Activated naive CD4-positive, alpha-beta T cell (primary cell): ENCODE data around the gene GRK3.

Source experiments
- DNase-seq, 4 experiments: peaks; one replicate each; lab custom pipeline; 2025; lab: John Stamatoyannopoulos, UW

The GRK3 gene

GRCh38 chr22:25736378-25737011 lies 172.0 kb downstream of the GRK3 start:
- DNase-seq = no peak

- no peak for DNase-seq
Measured at GRCh38 chr22:25739659-25740344, 175.3 kb downstream of the GRK3 start.

GRCh38 chr22:25741692-25742626 lies 177.5 kb downstream of the GRK3 start, which contains the start of gene MYO18B:
Gene MYO18B (plus strand): TSS chr22:25742188. CDS start chr22:25761093, 18,905 bp downstream.
- no peak for DNase-seq

DNA sequence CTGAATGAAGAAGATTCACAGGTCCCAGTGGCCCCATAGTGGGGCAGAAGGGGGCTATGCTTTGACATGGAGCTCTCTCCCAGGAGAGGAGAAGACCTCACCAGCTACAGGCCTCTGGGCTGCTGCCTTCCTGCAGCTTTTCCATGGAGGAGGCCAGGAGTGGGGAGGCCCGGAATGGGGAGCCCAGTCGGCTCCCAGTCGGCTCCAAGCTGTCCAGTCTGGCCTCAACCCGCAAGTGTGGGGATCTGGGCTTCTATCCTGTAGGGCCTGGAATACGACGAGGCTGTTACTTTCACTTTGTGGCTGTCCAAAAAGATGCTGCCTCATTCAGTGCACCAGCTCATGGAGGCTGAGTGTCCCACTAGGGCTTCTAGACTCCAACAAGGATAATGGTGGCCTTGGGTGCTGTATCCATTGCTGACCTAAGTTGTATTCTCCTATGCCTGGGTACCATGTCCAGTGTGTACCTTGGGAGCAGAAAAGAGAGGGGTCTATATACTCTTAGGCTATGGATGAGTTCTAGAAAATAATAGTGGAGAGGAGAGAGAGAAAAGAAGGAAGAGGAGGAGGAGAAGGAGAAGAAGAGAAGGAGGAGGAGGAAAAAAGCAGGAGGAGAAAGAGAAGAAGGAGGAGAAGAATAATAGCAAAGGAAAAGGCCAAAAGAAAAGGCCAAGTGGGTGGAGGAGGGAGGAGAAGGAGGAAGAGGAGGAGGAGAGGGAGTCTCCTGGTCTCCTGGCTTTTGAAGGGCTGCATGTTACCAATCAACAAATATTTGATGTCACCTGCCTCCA lies 178.6 kb downstream of the GRK3 start:
- DNase-seq = no peak

DNA sequence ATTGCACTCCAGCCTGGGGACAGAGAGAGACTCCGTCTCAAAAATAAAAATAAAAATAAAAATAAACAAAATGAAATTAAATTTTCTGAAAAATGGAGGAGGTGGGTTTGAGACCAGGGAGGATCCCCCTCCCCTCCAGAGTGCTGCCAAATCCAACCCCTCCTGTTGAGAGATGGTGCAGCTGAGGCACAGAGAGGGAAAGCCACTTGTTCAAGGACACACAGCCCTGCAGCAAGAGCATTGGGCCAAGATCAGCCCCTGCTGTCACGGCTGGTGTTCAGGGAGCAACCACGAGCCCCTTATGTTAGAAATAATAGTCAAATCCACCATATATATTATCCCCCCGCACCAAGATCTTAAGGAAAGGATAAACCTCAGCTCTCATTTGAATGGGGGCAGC lies 180.2 kb downstream of the GRK3 start:
- DNase-seq = no peak

- no peak for DNase-seq
Measured at GRCh38 chr22:25745341-25746011, 181.0 kb downstream of the GRK3 start.

- no peak for DNase-seq
Measured at GRCh38 chr22:25746012-25746373, 181.5 kb downstream of the GRK3 start.

DNA sequence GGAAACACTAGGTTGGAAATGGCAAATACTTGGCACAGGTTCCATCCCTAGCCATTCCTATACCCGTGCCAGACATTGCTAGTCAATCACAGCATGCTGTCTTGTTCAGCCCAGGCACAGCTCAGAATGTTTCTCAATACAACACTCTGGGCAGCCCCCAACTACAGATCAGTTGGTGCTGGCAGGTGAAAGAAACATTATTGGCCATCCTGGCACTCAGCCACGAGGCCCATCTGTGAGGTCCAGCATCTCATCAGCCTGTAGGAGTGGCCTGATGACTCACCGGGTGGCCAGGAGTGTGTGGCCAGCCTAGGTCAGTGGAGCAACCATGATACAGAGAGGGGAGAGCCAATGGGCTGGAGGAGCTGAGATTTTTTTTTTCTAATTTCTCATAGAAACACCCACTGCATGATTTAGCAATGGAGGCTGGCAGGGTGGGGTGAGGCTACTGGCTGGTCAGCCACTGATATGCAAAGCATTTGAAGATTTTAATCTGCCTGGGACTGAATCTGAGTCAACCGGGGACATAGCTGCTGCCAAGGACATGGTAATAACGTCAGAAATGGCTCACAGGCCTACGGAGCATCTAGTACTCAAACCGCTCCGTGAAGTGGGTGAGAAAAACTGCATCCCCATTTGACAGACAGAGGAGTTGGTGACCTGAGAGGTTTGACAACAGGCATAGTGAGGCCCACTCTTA lies 182.9 kb downstream of the GRK3 start:
- DNase-seq = no peak

GRCh38 chr22:25748140-25748539 lies 183.7 kb downstream of the GRK3 start:
- DNase-seq = no peak

DNA sequence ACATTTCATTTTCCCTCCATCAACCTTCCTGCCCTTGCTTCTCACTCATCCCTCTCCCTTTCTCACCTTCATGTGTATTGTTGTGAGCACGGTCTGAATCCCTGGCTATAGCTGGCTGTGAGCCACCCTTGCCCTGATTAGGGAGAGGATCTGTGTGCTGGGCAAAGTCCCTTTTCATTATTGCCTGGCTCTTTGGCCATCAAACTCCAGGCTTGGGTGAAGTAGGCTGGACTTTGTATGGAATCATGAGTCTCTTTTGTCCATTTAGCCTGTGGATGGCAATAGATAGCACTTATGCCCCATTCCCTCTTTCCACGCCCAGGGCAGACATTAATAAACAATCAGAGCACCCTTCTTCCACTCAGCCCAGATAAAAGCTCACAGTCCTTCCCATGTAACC lies 184.2 kb downstream of the GRK3 start:
- no peak for DNase-seq

GRCh38 chr22:25749420-25750169 lies 185.1 kb downstream of the GRK3 start:
- DNase-seq = no peak

DNA sequence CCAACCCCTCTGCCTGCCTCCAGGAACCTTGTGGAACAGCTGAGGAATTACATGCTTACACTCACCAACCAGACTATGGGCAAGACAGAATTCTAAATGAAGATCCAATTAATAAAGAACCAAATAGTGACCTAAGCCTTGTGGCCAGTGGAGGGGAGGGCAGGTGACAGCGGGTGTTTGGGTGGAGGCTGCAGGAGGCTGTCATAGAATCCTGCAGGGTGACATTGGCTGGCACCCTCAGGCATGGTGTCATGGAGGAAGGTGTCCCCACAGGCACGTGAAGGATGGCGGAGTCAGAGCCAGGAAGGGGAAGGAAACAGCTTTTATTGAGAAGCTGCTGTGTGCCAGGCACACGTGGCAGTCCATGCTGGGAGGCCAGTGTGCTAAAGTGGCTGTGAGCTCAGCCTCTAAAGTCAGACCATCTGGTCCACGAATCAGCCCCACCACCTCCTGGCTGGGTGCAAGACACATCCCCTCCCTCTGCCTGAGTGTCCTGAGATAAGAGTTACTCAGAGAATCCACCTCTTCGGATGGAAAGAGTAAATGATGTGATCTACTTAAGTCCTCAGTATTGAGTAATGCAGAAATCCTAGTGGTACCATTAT lies 186.2 kb downstream of the GRK3 start:
- DNase-seq = no peak

- DNase-seq = no peak
Measured at GRCh38 chr22:25751174-25751581, 186.7 kb downstream of the GRK3 start.

- DNase-seq = no peak
Measured at GRCh38 chr22:25752615-25753214, 188.2 kb downstream of the GRK3 start.

DNA sequence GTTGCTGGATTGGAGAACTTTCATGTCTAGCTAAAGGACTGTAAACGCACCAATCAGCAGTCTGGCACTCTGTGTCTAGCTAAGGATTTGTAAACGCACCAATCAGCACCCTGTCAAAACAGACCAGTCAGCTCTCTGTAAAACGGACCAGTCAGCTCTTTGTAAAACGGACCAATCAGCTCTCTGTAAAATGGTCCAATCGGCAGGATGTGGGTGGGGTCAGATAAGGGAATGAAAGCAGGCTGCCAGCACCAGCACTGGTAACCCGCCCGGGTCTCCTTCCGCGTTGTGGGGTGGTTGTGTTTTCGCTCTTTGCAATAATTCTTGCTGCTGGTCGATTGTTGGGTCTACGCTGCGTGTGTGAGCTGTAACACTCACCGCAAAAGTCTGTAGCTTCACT lies 188.8 kb downstream of the GRK3 start:
- DNase-seq = no peak

GRCh38 chr22:25754527-25755202 lies 190.2 kb downstream of the GRK3 start:
- DNase-seq = no peak

GRCh38 chr22:25757686-25758085 lies 193.2 kb downstream of the GRK3 start:
- no peak for DNase-seq

GRCh38 chr22:25758316-25758715 lies 193.8 kb downstream of the GRK3 start:
- no peak for DNase-seq

DNA sequence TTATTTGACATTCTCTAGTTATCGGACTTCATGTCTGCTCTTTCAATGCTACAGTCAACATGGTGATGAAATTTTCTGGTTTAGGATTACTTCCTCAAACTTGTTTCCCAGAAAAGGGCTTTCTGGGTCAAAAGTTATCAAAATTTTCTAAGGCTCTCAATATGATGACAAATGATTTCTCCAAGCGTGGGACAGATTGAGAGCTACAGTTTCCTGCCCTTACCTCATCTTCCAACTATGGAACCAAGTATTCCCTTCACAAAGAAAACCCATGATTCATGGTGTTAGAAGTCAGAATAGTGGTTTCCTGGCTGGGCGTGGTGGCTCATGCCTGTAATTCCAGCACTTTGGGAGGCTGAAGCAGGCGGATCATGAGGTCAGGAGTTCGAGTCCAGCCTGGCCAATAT lies 195.4 kb downstream of the GRK3 start:
- no peak for DNase-seq
